Natural killer cell (primary cell): ENCODE measurements around the gene CSMD2. TPM values are rescaled to one million over a fixed set of nuclear protein-coding genes. Genes with fewer than 3 reads are reported as not detected.

Experiments used
- ATAC-seq, 3 donors: fragments of 150-1000 bp in 2 of 3; fragments of 200-7000 bp in 1 of 3; cut with Tn5 transposase; 1 replicate in 1 of 3; 2 replicates in 2 of 3; pipeline ENCODE4 v1.10.0; 2021; ENCODE audit warnings: mild to moderate bottlenecking in 2 of 3, moderate library complexity in 2 of 3
- DNase-seq, 2 donors: peaks; one replicate each; pipeline versions ENCODE4 v3.0.0 to v3.0.0-alpha.2; 2013 to 2021; ENCODE audit warnings: mixed read lengths in 1 of 2
- H3K27ac ChIP-seq: one replicate; pipeline ENCODE4 v1.5.1; 2013; ENCODE audit warnings: mild to moderate bottlenecking, low read length
- H3K27me3 ChIP-seq: one replicate; pipeline ENCODE4 v1.6.1; 2013; ENCODE audit warnings: low read length; ENCODE audit not compliant: control insufficient read depth, insufficient read depth
- H3K36me3 ChIP-seq: one replicate; pipeline ENCODE4 v1.6.1; 2013; ENCODE audit warnings: low read length; ENCODE audit not compliant: control insufficient read depth, insufficient read depth
- H3K4me1 ChIP-seq: one replicate; pipeline ENCODE4 v1.6.1; 2013; ENCODE audit warnings: low read length; ENCODE audit not compliant: control insufficient read depth, insufficient read depth
- H3K4me3 ChIP-seq: one replicate; pipeline ENCODE4 v1.5.1; 2013; ENCODE audit warnings: low read length
- H3K9me3 ChIP-seq: one replicate; pipeline ENCODE4 v1.6.1; 2013; ENCODE audit warnings: low read length; ENCODE audit not compliant: control insufficient read depth, insufficient read depth
- H3K27ac Mint-ChIP-seq, 2 donors: one replicate each; pipeline ENCODE4 v1.8.0; 2022; ENCODE audit warnings: mild to moderate bottlenecking in 2 of 2, mixed read lengths in 2 of 2, moderate library complexity in 1 of 2
- H3K27me3 Mint-ChIP-seq, 2 donors: one replicate each; pipeline ENCODE4 v1.8.0; 2022; ENCODE audit warnings: low read depth in 2 of 2, mixed read lengths in 2 of 2
- H3K36me3 Mint-ChIP-seq: one replicate; pipeline ENCODE4 v1.8.0; 2022; ENCODE audit warnings: mixed read lengths
- H3K4me1 Mint-ChIP-seq, 2 donors: one replicate each; pipeline ENCODE4 v1.8.0; 2022; ENCODE audit warnings: mixed read lengths in 2 of 2
- H3K4me3 Mint-ChIP-seq: one replicate; pipeline ENCODE4 v1.8.0; 2022; ENCODE audit warnings: mild to moderate bottlenecking, moderate library complexity, mixed read lengths
- H3K9me3 Mint-ChIP-seq, 2 donors: one replicate each; pipeline ENCODE4 v1.8.0; 2022; ENCODE audit warnings: mixed read lengths in 2 of 2
- CTCF ChIP-seq: fragments of 200-600 bp; IDR thresholded peaks from one replicate; pipeline ENCODE4 v1.8.0; 2022; ENCODE audit warnings: antibody characterized with exemption
- WGBS: methylation state at CpG from one replicate; pipeline ENCODE4 v1.1.7; 2013; ENCODE audit warnings: missing lambda C conversion rate; ENCODE audit not compliant: insufficient coverage; 5-methylcytosine and 5-hydroxymethylcytosine counted together
- intact Hi-C: fragments of 100-400 bp; cut with micrococcal nuclease; formaldehyde crosslinking; loops from one replicate; pipeline ENCODE4 v1.14.2; 2022
- total RNA-seq, 4 donors: library from RNA; stranded (reverse); fragments of 120-200 nt in 1 of 4; gene quantifications; one replicate each; pipeline versions ENCODE4 v1.2.3 to v1.2.4, GENCODE V29; 2013 to 2022

CSMD2 gene
- total RNA-seq, 3 donors from 2014 or later (not counting 1 experiment from before 2014, with no cell fraction given): not detected

DNA sequence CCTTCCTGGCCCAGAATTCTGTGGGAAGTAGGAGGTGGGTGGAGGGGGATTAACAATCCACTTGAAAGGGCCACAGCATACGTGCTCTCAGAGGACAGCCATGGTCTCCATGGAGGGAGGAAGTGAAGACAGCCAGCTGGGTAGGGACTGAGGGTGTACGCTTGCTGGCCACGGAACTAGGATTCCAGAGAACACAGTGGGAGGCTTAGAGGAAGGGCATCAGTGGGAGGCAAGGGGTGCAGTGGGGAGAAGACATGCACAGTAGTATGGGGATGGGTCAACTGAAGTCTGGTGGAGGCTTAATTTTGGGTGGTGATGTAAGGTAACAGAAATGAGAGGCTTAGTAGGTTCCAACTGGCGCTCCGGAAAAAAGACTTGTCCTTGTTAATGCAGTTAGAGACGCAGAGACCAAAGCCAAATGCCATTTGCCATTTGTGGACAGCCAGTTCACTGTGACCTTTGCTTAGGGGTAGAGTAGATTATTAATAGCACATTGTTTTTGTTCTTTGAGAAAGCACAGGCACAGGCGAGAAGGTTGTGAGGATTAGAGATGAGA is 589.6 kb downstream of the CSMD2 start:
- ATAC-seq (no peak), DNase-seq (no peak)
- no peaks in the 10 kb centered on the region for H3K9me3 Mint-ChIP-seq
- no peak overlapping the region for H3K4me3 ChIP-seq
- H3K27me3 Mint-ChIP-seq: peaks cover 23 to 49% of the 10 kb centered on the region in 2 donors
- H3K27ac Mint-ChIP-seq: no peak overlapping the region
- no peaks in the 10 kb centered on the region for H3K36me3 ChIP-seq
- no peaks in the 10 kb centered on the region for H3K4me1 ChIP-seq
- no peaks in the 10 kb centered on the region for H3K36me3 Mint-ChIP-seq
- WGBS: 75% methylated on average over 7 of the region's 7 CpGs
- intact Hi-C loops: no loop called here
- TF ChIP-seq CTCF: no peak
- H3K27me3 ChIP-seq: no peaks in the 10 kb centered on the region
- H3K9me3 ChIP-seq: no peaks in the 10 kb centered on the region
- no peak overlapping the region for H3K27ac ChIP-seq
- no peaks in the 10 kb centered on the region for H3K4me1 Mint-ChIP-seq
- no peak overlapping the region for H3K4me3 Mint-ChIP-seq

DNA sequence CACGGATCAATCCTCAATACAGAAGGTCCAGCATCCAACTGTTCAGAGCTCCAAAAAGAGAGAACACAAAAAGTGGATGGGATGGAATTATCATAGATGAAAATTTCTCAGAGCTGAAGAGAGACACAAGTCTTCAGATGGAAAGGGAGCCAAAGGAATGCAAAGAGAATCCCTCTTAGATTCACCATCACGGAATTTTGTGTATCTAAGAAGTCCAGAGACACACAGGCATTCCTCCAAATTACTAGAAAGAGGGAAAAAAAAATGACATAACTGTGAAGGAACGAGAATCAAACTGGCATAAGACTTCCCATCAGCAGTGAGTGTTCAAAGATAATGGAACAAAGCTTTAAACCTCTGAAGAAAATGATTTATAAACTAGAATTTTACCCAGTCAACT is 591.4 kb downstream of the CSMD2 start:
- H3K4me1 ChIP-seq: no peaks in the 10 kb centered on the region
- H3K36me3 ChIP-seq: no peaks in the 10 kb centered on the region
- Mint-ChIP-seq H3K27ac (no peak overlapping the region), H3K27me3 (peaks cover 21 to 37% of the 10 kb centered on the region in 2 donors), H3K4me1 (no peaks in the 10 kb centered on the region), H3K36me3 (no peaks in the 10 kb centered on the region), H3K4me3 (no peak overlapping the region), H3K9me3 (no peaks in the 10 kb centered on the region)
- H3K27me3 ChIP-seq: no peaks in the 10 kb centered on the region
- no peak overlapping the region for H3K4me3 ChIP-seq
- intact Hi-C loops: no loop called here
- no peak overlapping the region for H3K27ac ChIP-seq
- DNase-seq: no peak
- no peaks in the 10 kb centered on the region for H3K9me3 ChIP-seq
- TF ChIP-seq CTCF: no peak
- 80% methylated on average over 2 of the region's 3 CpGs for WGBS
- no peak for ATAC-seq

DNA sequence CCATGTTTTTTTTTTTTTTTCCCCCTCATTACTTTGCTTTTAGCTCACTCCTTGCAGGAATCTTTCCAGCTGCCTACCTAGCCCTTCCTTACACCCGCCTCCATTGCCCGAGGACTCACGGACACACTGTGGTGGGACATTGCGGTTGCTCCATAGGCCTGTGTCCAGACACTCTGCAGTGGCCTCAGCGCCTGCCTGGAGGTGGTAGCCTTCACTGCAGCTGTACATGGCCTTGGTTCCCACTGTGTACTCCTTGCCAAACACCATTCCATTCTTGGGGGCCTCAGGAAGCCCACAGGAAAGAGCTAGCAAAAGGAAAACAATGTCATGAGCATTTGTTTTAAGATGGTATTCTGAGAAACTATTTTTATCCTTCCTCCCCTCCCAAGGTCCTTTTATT is 592.6 kb downstream of the CSMD2 start:
- 86% methylated on average over 5 of the region's 5 CpGs for WGBS
- H3K9me3 ChIP-seq: no peaks in the 10 kb centered on the region
- H3K4me3 Mint-ChIP-seq: no peak overlapping the region
- no peaks in the 10 kb centered on the region for H3K9me3 Mint-ChIP-seq
- TF ChIP-seq CTCF: no peak
- H3K27ac ChIP-seq: no peak overlapping the region
- ATAC-seq (no peak), DNase-seq (no peak)
- intact Hi-C loops: no loop called here
- no peaks in the 10 kb centered on the region for H3K36me3 Mint-ChIP-seq
- H3K36me3 ChIP-seq: no peaks in the 10 kb centered on the region
- H3K4me3 ChIP-seq: no peak overlapping the region
- no peaks in the 10 kb centered on the region for H3K4me1 Mint-ChIP-seq
- no peaks in the 10 kb centered on the region for H3K4me1 ChIP-seq
- H3K27me3 Mint-ChIP-seq: peaks cover 21 to 31% of the 10 kb centered on the region in 2 donors
- H3K27ac Mint-ChIP-seq: no peak overlapping the region
- H3K27me3 ChIP-seq: no peaks in the 10 kb centered on the region

DNA sequence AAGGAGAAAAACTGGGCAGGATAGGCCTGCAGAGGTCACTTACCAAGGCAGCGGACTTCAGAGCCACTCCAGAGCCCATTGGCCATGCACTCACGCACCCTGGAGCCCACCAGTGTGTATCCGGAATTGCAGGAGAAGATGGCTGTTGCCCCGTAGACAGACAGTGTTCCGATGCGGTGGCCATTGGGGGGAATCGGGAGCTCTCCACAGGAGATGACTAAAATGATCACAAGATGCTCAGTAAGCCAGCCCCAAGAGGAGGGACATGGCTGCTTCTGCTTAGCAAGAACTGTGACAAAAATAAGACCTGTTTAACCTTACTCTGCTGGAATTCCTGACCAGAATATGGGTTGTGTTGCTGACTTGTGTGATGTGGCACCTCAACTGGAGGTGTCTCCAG is 595.7 kb downstream of the CSMD2 start:
- intact Hi-C loops: no loop called here
- Mint-ChIP-seq H3K9me3 (no peaks in the 10 kb centered on the region), H3K36me3 (no peaks in the 10 kb centered on the region), H3K4me1 (no peaks in the 10 kb centered on the region), H3K27me3 (peaks cover 23 to 33% of the 10 kb centered on the region in 2 donors), H3K27ac (no peak overlapping the region), H3K4me3 (no peak overlapping the region)
- no peaks in the 10 kb centered on the region for H3K9me3 ChIP-seq
- WGBS: 93% methylated on average over 7 of the region's 7 CpGs
- no peaks in the 10 kb centered on the region for H3K27me3 ChIP-seq
- H3K36me3 ChIP-seq: no peaks in the 10 kb centered on the region
- DNase-seq: no peak
- no peaks in the 10 kb centered on the region for H3K4me1 ChIP-seq
- H3K4me3 ChIP-seq: no peak overlapping the region
- TF ChIP-seq CTCF: no peak
- no peak for ATAC-seq
- no peak overlapping the region for H3K27ac ChIP-seq
